CD4-positive, alpha-beta T cell (primary cell): ENCODE measurements around the gene HEATR1. TPM values are rescaled to one million over a fixed set of nuclear protein-coding genes. Genes with fewer than 3 reads are reported as not detected.
A peak's percentile ranks its signal among the peaks of the same experiment; 100 is the strongest.

Experiments used
- ATAC-seq: fragments of 200-7000 bp; cut with Tn5 transposase; one replicate; pipeline ENCODE4 v1.10.0; 2022; ENCODE audit warnings: mild to moderate bottlenecking; ENCODE audit not compliant: poor library complexity
- CTCF ChIA-PET: fragments of 350-600 bp; sonication (Branson Sonifier 250); formaldehyde crosslinking; loops from one replicate; lab custom pipeline; 2021; ENCODE audit warnings: antibody characterized with exemption, inconsistent platforms; lab: Charles Lee
- POLR2A ChIA-PET: fragments of 350-600 bp; sonication (Branson Sonifier 250); formaldehyde crosslinking; loops from one replicate; lab custom pipeline; 2021; ENCODE audit warnings: antibody characterized with exemption, inconsistent platforms; lab: Charles Lee
- DNase-seq, 14 experiments: peaks; one replicate each; pipeline ENCODE4 v3.0.0-alpha.2; 2013 to 2020; ENCODE audit warnings: mixed read lengths in 2 of 14
- H3K27ac ChIP-seq, 2 donors: one replicate each; pipeline versions ENCODE4 v1.5.1 to v1.7.0; 2013; ENCODE audit warnings: low read length in 2 of 2, low read depth in 1 of 2, mild to moderate bottlenecking in 1 of 2
- H3K27me3 ChIP-seq, 2 experiments: 1 replicate in 1 of 2; 2 replicates in 1 of 2; pipeline versions ENCODE4 v1.6.1 to v1.7.0; 2013; ENCODE audit warnings: low read length in 2 of 2, control low read depth in 1 of 2, mild to moderate bottlenecking in 1 of 2, moderate library complexity in 1 of 2; ENCODE audit not compliant: insufficient read depth in 2 of 2, control insufficient read depth in 1 of 2
- H3K36me3 ChIP-seq: one replicate; pipeline ENCODE4 v1.6.1; 2013; ENCODE audit warnings: low read length, control low read depth; ENCODE audit not compliant: insufficient read depth
- H3K4me1 ChIP-seq: one replicate; pipeline ENCODE4 v1.6.1; 2013; ENCODE audit warnings: low read length, control low read depth; ENCODE audit not compliant: insufficient read depth
- H3K4me3 ChIP-seq: one replicate; pipeline ENCODE4 v1.5.1; 2013; ENCODE audit warnings: mild to moderate bottlenecking, low read length, moderate library complexity
- H3K9me3 ChIP-seq, 2 experiments: 1 replicate in 1 of 2; 2 replicates in 1 of 2; pipeline versions ENCODE4 v1.6.1 to v1.7.0; 2013; ENCODE audit warnings: low read length in 2 of 2, mild to moderate bottlenecking in 2 of 2, control low read depth in 1 of 2, moderate library complexity in 1 of 2; ENCODE audit not compliant: control insufficient read depth in 1 of 2, insufficient read depth in 1 of 2
- H3K27ac Mint-ChIP-seq: one replicate; pipeline ENCODE4 v1.8.0; 2020; ENCODE audit warnings: mixed read lengths
- H3K27me3 Mint-ChIP-seq: one replicate; pipeline ENCODE4 v1.8.0; 2021; ENCODE audit warnings: mixed read lengths
- H3K36me3 Mint-ChIP-seq: one replicate; pipeline ENCODE4 v1.8.0; 2021; ENCODE audit warnings: low read depth, mixed read lengths
- H3K4me1 Mint-ChIP-seq: one replicate; pipeline ENCODE4 v1.8.0; 2021; ENCODE audit warnings: low read depth, mixed read lengths
- H3K4me3 Mint-ChIP-seq: one replicate; pipeline ENCODE4 v1.8.0; 2020; ENCODE audit warnings: mild to moderate bottlenecking, mixed read lengths
- H3K9me3 Mint-ChIP-seq: one replicate; pipeline ENCODE4 v1.8.0; 2020; ENCODE audit warnings: mixed read lengths
- CTCF ChIP-seq: fragments of 200-600 bp; IDR thresholded peaks from one replicate; pipeline ENCODE4 v1.8.0; 2022; ENCODE audit warnings: antibody characterized with exemption, mild to moderate bottlenecking
- intact Hi-C, 2 experiments: fragments of 100-400 bp; cut with DNase I in 1 of 2; cut with micrococcal nuclease in 1 of 2; formaldehyde crosslinking; loops; one replicate each; pipeline versions ENCODE4 v1.15.1 to v1.9.0; 2023 to 2025; cut with DNase I, micrococcal nuclease
- total RNA-seq, 174 experiments: library from RNA in 2 of 174; stranded (reverse) in 2 of 174; gene quantifications; one replicate each; pipeline ENCODE4 v1.2.3 and lab custom pipeline; 2021 to 2026

Gene HEATR1
- total RNA-seq, 2 experiments from 2014 or later, result 34.9 to 37.5 TPM

GRCh38 chr1:236524142-236524894 lies 80.0 kb downstream of the HEATR1 start:
- peaks cover 12% of the 10 kb centered on the region for H3K4me1 ChIP-seq
- ChIA-PET POLR2A (interaction anchor here (0.7 to 1.8 kb wide), 9 partner anchors 8 to 1193 kb away, joined by 3 to 7 read pairs (median 4); partner anchors contain the start of gene HEATR1), CTCF (no interaction called here)
- DNase-seq (peak; percentile 28 to 88 (median 52)), ATAC-seq (peak; percentile 84)
- TF ChIP-seq CTCF, result no peak
- H3K27ac ChIP-seq, result peak overlapping the region; percentile 82 to 85
- Mint-ChIP-seq H3K27ac (peak overlapping the region; percentile 97), H3K36me3 (peaks cover 45% of the 10 kb centered on the region), H3K4me1 (peaks cover 43% of the 10 kb centered on the region), H3K27me3 (no peaks in the 10 kb centered on the region), H3K9me3 (no peaks in the 10 kb centered on the region), H3K4me3 (peak overlapping the region; percentile 99)
- H3K27me3 ChIP-seq, result no peaks in the 10 kb centered on the region
- H3K4me3 ChIP-seq, result peak overlapping the region; percentile 82
- H3K9me3 ChIP-seq, result no peaks in the 10 kb centered on the region
- intact Hi-C loops, result loop anchor here (5.0 to 10.0 kb wide), 5 partner anchors 78 to 273 kb away; partner anchors contain the start of genes ERO1B (in 2 of the 2), HEATR1 (in 2 of the 2) and MTR (in 1 of the 2)
- peaks cover 25% of the 10 kb centered on the region for H3K36me3 ChIP-seq

- peak; percentile 73 to 92 (median 83) for DNase-seq
- Mint-ChIP-seq H3K27me3 (no peaks in the 10 kb centered on the region), H3K4me3 (peak within 1 kb of the TSS; percentile 99), H3K4me1 (peaks cover 40% of the 10 kb centered on the region), H3K36me3 (peaks cover 39% of the 10 kb centered on the region), H3K27ac (peak within 1 kb of the TSS; percentile 97), H3K9me3 (no peaks in the 10 kb centered on the region)
- peak within 1 kb of the TSS; percentile 82 for H3K4me3 ChIP-seq
- peaks cover 21% of the 10 kb centered on the region for H3K36me3 ChIP-seq
- ATAC-seq, result peak; percentile 80
- CTCF ChIA-PET, result no interaction called here
- peaks cover 12% of the 10 kb centered on the region for H3K4me1 ChIP-seq
- intact Hi-C loops, result loop anchor here (5.0 to 10.0 kb wide), 5 partner anchors 79 to 274 kb away; partner anchors contain the start of genes ERO1B (in 2 of the 2), HEATR1 (in 2 of the 2) and MTR (in 1 of the 2)
- no peaks in the 10 kb centered on the region for H3K9me3 ChIP-seq
- POLR2A ChIA-PET, result interaction anchor here (0.8 to 1.8 kb wide), 6 partner anchors 9 to 240 kb away, joined by 3 to 7 read pairs (median 4); partner anchors contain the start of gene HEATR1
- no peak for TF ChIP-seq CTCF
- peak within 1 kb of the TSS; percentile 82 to 85 for H3K27ac ChIP-seq
- no peaks in the 10 kb centered on the region for H3K27me3 ChIP-seq
These were observed 80.6 kb downstream of the HEATR1 start, which contains the start of gene LGALS8 for GRCh38 chr1:236523704-236524141. Gene LGALS8 (plus strand): TSS chr1:236523982. CDS start chr1:236526071, 2,089 bp downstream.

GRCh38 chr1:236522937-236523703 lies 81.2 kb downstream of the HEATR1 start:
- no peak for TF ChIP-seq CTCF
- no peaks in the 10 kb centered on the region for H3K27me3 ChIP-seq
- peaks cover 21% of the 10 kb centered on the region for H3K36me3 ChIP-seq
- peaks cover 14% of the 10 kb centered on the region for H3K4me1 ChIP-seq
- ChIA-PET CTCF (no interaction called here), POLR2A (interaction anchor here (0.8 to 1.5 kb wide), 4 partner anchors 8 to 82 kb away, joined by 3 to 6 read pairs (median 4); partner anchors contain the start of gene HEATR1)
- no peak for ATAC-seq
- H3K36me3 Mint-ChIP-seq, result peaks cover 37% of the 10 kb centered on the region
- intact Hi-C loops, result loop anchor here (5.0 to 10.0 kb wide), 5 partner anchors 79 to 274 kb away; partner anchors contain the start of genes ERO1B (in 2 of the 2), HEATR1 (in 2 of the 2) and MTR (in 1 of the 2)
- H3K4me3 ChIP-seq, result peak overlapping the region; percentile 82
- peak in 2 of 14 experiments; percentile 18 to 36 for DNase-seq
- H3K27ac ChIP-seq, result peak overlapping the region; percentile 82 to 85
- peaks cover 45% of the 10 kb centered on the region for H3K4me1 Mint-ChIP-seq
- H3K9me3 Mint-ChIP-seq, result no peaks in the 10 kb centered on the region
- H3K9me3 ChIP-seq, result no peaks in the 10 kb centered on the region
- H3K27ac Mint-ChIP-seq, result peak overlapping the region; percentile 97
- peak overlapping the region; percentile 99 for H3K4me3 Mint-ChIP-seq
- no peaks in the 10 kb centered on the region for H3K27me3 Mint-ChIP-seq
